OCI-LY1 (cell line): ENCODE data around the gene ANKRD33B.

Source experiments
- EZH2 ChIP-seq: fragments of 200-600 bp; sonication (generic), shearing (Covaris generic); IDR thresholded peaks from 2 replicates; pipeline ENCODE4 v1.8.0; 2017; ENCODE audit warnings: borderline replicate concordance, mixed run types, mild to moderate bottlenecking, antibody characterized with exemption, low read length, moderate library complexity, mixed read lengths
- TF ChIP-seq, protein P1 (sequence below): fragments of 200-600 bp; sonication (generic), shearing (Covaris generic); IDR thresholded peaks from 2 replicates; pipeline ENCODE4 v1.5.1; 2017; ENCODE audit warnings: mild to moderate bottlenecking, antibody characterized with exemption, low read length, moderate library complexity, mixed read lengths

DNA sequence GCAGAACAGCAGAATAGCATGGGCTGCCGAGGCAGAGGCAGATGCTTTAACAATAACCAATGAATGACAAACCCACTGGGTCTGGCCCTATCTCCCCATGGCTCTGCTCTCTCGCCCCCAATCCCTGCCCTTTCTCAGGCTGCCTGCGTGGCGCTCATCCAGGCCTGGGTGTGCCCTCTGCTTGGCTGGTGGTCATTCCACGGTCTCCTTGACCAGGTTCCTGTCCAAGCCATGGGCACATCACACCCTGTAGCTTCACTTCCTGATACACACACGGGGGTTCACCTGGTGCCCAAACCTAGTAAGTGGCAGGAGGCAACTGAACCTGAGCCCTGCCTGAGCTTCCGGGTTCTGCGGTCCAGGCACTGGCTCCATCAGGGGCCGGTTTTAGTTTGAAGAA, 109.5 kb downstream of the ANKRD33B start:
- TF ChIP-seq, protein P1, sequence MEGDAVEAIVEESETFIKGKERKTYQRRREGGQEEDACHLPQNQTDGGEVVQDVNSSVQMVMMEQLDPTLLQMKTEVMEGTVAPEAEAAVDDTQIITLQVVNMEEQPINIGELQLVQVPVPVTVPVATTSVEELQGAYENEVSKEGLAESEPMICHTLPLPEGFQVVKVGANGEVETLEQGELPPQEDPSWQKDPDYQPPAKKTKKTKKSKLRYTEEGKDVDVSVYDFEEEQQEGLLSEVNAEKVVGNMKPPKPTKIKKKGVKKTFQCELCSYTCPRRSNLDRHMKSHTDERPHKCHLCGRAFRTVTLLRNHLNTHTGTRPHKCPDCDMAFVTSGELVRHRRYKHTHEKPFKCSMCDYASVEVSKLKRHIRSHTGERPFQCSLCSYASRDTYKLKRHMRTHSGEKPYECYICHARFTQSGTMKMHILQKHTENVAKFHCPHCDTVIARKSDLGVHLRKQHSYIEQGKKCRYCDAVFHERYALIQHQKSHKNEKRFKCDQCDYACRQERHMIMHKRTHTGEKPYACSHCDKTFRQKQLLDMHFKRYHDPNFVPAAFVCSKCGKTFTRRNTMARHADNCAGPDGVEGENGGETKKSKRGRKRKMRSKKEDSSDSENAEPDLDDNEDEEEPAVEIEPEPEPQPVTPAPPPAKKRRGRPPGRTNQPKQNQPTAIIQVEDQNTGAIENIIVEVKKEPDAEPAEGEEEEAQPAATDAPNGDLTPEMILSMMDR, result no peak
- TF ChIP-seq EZH2, result no peak
